ENCODE measurements around the gene NGLY1.

The NGLY1 gene

DNA sequence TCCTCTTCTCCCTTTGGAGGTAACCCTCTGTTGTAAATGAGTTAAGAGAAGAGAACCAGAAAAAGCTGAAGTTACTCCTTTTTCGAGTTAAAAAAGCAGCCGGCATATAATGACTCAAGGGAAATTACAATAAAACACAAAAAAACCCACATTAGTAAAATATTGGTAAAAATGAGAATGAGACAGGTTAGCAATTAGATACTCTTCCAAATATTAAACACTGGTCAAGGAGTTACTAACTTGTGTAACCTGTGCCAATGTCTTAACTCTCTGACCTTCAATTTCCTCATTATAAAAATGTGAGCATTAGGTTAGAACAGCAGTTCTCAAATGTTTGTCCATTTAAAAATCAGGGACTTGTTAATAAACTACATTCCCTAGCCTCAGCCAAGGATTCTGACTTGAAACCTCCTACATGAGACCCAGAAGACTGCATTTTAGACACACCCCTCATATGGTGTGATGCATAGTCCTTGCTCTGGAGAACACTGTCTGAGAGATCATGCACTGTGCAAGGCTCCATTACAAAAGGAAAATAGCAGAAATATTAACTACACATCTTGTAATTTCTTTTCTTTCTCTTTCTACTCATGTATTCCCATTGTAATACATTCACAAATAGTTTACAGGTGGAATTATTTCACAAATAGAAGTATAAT is 75.8 kb downstream of the NGLY1 start:
- DNase-seq, result no peak

DNA sequence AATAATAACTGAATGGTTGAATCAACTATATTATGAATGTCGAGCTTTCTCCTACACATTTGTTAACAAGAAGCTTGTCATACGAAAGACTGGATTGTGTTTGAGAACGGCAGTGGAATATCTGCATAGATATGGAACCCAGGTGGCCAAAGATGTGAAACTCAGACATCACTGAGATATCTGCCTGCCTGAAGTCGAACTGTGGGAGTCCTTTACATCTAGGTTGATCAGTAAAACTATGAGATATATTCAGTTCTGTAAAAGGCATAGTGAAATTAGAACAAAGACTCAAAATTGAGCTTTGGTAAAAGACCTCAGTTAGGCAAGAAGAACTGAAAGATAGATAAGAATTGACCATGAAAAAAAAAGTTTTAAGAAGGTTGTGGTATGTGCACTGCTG is 77.0 kb downstream of the NGLY1 start:
- no peak for DNase-seq

DNA sequence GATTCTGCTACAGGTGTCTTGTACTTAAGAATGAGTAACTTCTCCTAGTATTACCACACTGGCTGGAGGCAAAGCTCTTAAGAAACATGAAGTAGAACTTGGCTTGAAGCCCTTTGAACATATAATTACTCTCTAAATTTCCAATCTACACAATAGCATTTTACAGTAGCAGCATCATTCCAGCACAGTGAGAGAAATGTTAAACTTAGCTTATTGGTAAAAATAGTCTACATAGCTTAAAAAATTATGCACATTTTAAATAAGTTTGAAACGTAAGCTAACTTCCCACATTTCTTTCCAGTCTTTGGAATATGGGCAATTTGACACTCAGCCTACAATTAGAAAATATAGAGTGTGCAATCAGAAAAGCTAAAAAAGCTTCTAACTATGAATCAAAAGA is 85.7 kb downstream of the NGLY1 start:
- no peak for DNase-seq

DNA sequence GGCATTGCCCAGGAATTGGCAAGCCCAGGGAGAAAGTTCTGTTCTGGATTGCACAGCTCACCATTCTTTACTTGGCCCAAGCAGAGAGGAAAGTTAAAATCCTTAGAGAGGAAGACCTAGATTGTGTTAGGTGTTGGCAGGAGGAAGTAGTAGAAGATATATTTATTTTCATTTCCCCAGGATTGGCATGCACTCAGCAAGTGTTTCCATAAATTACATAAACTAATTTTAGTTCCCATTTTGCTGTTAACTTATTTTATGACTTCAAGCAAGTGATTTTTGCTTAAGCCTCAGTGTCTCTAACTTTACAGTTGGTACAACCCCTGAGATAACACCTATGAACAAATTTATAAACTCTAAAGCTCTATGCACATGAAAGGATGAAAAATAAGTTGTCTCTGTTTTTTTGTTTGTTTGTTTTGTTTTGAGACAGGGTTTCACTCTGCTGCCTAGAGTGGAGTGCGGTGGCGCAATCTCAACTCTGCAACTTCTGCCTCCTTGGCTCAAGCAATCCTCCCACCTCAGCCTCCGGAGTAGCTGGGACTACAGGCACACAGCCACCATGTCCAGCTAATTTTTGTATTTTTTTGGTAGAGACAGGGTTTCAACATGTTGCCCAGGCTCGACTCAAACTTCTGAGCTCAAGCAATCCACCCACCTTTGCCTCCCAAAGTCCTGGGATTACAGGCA is 87.4 kb downstream of the NGLY1 start:
- DNase-seq, result no peak

DNA sequence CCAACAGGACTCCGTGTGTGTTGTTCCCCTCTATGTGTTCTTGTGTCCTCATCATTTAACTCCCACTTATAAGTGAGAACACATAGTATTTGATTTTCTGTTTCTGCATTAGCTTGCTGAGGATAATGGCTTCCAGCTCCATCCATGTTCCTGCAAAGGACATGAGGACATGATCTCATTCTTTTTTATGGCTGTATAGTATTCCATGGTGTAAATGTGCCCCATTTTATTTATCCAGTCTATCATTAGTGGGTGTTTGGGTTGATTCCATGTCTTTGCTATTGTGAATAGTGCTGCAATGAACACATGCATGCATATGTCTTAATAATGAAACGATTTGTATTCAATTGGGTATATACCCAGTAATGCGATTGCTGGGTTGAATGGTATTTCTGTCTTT is 90.0 kb downstream of the NGLY1 start:
- no peak for DNase-seq

DNA sequence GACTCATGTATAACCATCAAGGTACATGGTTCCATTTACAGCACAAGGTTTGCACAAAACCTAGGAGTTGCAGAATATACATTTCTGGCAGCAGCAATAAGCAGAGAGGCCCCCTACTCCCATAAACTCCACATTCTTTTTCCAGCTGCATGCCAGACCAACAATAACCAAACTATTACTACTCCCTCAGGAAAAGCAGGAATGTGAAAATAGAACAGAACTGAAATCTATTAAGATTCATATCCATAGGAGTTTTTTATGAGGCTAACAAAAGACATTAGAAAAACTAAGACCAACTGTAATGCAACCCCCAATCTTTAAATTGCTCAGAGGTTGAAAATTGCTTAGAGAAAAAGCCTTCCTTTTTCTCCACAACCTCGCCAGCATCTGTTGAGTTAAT is 90.9 kb downstream of the NGLY1 start:
- no peak for DNase-seq

DNA sequence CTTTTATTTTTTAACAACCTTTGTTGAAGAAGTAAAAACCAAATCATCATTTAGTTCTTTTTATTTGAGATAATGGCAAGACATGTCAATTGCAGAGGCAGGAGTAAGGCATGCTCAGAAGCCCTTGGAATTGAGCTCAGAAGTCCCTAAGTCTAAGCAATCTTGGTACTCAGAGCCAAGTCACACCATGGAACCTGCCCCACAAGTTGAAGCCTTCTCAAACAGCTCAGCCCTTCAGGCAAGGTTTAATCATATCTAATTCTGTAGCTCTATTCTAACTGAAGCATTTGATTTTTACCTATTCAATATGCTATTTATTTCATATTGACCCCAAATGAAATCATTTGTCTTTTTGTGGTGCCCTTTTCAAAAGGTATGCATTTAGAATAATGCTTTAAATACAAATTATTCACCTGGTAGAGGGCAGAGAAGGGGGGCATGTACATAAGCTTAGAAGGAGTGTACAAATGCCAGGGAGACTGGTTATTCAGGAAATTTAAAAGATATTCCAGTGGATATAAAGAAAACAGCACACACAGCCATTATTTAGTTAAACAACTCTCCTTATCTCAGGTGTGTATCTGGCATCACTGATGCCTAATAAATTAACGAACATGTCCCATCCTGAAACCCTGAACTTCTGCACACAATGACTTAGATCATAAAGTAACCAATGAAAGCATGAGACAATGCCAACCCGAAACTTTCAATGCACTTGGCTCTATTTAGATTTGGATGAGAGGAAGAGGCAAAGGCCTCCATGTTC is 92.3 kb downstream of the NGLY1 start:
- no peak for DNase-seq

GRCh38 chr3:25689226-25689625 is 94.0 kb downstream of the NGLY1 start:
- DNase-seq, result no peak

- no peak for DNase-seq
Measured at GRCh38 chr3:25687742-25688141, 95.5 kb downstream of the NGLY1 start.

- DNase-seq, result no peak
Measured at GRCh38 chr3:25686766-25687165, 96.5 kb downstream of the NGLY1 start.

DNA sequence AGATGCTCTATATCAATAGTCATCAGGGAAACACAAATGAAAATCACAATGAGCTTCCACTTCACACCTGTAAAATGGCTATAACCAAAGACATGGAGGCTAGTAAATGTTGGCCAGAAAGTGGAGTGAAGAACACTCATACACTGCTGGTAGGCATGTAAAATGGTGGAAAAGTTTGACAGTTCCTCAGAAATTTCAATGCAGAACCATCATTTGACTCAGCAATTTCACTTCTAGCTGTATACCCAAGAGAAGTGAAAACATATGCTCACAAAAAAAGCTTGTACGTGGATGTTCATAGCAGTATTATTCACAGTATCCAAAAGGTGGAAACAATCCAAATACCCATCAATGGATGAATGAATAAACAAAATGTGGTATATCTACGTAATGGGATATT is 99.4 kb downstream of the NGLY1 start:
- DNase-seq, result no peak

- no peak for DNase-seq
Measured at GRCh38 chr3:25683410-25683809, 99.8 kb downstream of the NGLY1 start.

- no peak for DNase-seq
Measured at GRCh38 chr3:25679642-25680302, 103.5 kb downstream of the NGLY1 start.

DNA sequence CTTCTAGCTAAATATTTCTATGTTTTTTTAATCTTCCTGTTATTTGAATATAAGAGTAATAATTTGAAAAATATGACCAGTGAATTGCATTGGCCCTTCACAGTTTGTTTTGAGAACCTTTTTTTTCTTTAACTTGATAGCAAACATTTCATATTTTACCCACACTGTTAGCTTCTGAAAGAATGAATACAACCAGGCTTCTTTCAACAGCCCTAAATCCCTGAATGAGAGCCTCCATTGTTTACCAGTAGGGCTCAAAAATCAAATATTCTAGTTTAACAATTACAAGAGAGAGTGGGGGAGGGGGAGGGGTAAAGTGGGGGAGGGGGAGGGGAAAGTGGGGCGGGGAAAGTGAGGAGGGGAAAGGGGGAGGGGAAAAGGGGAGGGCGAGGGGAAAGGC is 104.1 kb downstream of the NGLY1 start:
- no peak for DNase-seq

GRCh38 chr3:25678581-25678980 is 104.7 kb downstream of the NGLY1 start:
- DNase-seq, result no peak

- DNase-seq, result no peak
Measured at GRCh38 chr3:25677121-25677520, 106.1 kb downstream of the NGLY1 start.

GRCh38 chr3:25674670-25675069 is 108.6 kb downstream of the NGLY1 start:
- no peak for DNase-seq

- no peak for DNase-seq
Measured at GRCh38 chr3:25673738-25674298, 109.4 kb downstream of the NGLY1 start.

Measured in NCI-H2029 (cell line).